Ecto neural progenitor cell (in vitro differentiated cells): Measurements from ENCODE around the gene GPR89B.
A peak's percentile ranks its signal among the peaks of the same experiment; 100 is the strongest.
"Not testable (repeated sequence)": the region's sequence is repeated elsewhere in the genome, so short reads cannot be mapped to it uniquely, and the experiment has no call there.

ENCODE experiments used
- DNase-seq: peaks from one replicate; pipeline ENCODE4 v3.0.0-alpha.2; 2018; ENCODE audit warnings: low spot score

GPR89B gene

GRCh38 chr1:148032690-148033089 is 104.5 kb downstream of the GPR89B start:
- DNase-seq, result not testable (repeated sequence)

- not testable (repeated sequence) for DNase-seq
Measured at GRCh38 chr1:148033147-148033546, 104.9 kb downstream of the GPR89B start.

- DNase-seq, result not testable (repeated sequence)
Measured at GRCh38 chr1:148037850-148038461, 109.7 kb downstream of the GPR89B start.

- peak; percentile 71 for DNase-seq
Measured at GRCh38 chr1:148038462-148039333, 110.5 kb downstream of the GPR89B start.
